ENCODE data around the gene ARHGEF19. TPM values are rescaled to one million over a fixed set of nuclear protein-coding genes. Genes with fewer than 3 reads are reported as not detected.

The ARHGEF19 gene
- total and polyA plus RNA-seq, 3 donors from 2014 or later, result 6.0 to 10.1 (median 8.5) TPM

- Histone ChIP-seq H3K9me3 (no peaks in the 10 kb centered on the region), H3K36me3 (ENCODE audit: low read depth, missing control alignments) (no peaks in the 10 kb centered on the region), H3K4me3 (no peak overlapping the region), H3K27ac (no peak overlapping the region), H3K4me1 (peaks cover 3% of the 10 kb centered on the region), H3K27me3 (no peaks in the 10 kb centered on the region)
- DNase-seq, result no peak
- TF ChIP-seq CTCF (IDR thresholded peaks at IDR 0.05) (no peak), POLR2A (IDR thresholded peaks at IDR 0.05) (no peak)
- WGBS, 2 donors, result 85 to 88% methylated on average over 16 of the region's 16 CpGs
- intact Hi-C loops (cut with DNase I; ENCODE audit: low total_unique reads), result no loop called here
These were observed 53.2 kb downstream of the ARHGEF19 start for GRCh38 chr1:16158993-16159831.

GRCh38 chr1:16158025-16158424, 54.4 kb downstream of the ARHGEF19 start:
- peaks cover 7% of the 10 kb centered on the region for H3K4me1 ChIP-seq
- no peaks in the 10 kb centered on the region for H3K27me3 ChIP-seq
- no peaks in the 10 kb centered on the region for H3K9me3 ChIP-seq
- no peak overlapping the region for H3K27ac ChIP-seq
- no peak for DNase-seq
- intact Hi-C loops (cut with DNase I; ENCODE audit: low total_unique reads), result no loop called here
- no peak overlapping the region for H3K4me3 ChIP-seq
- 92% methylated on average over 5 of the region's 5 CpGs for WGBS, 2 donors
- TF ChIP-seq CTCF (IDR thresholded peaks at IDR 0.05), result no peak
- no peak for TF ChIP-seq POLR2A (IDR thresholded peaks at IDR 0.05)
- H3K36me3 ChIP-seq (ENCODE audit: low read depth, missing control alignments), result no peaks in the 10 kb centered on the region

GRCh38 chr1:16156848-16157495, 55.5 kb downstream of the ARHGEF19 start:
- Histone ChIP-seq H3K9me3 (no peaks in the 10 kb centered on the region), H3K27ac (no peak overlapping the region), H3K4me1 (peaks cover 7% of the 10 kb centered on the region), H3K36me3 (ENCODE audit: low read depth, missing control alignments) (no peaks in the 10 kb centered on the region), H3K27me3 (no peaks in the 10 kb centered on the region), H3K4me3 (no peak overlapping the region)
- TF ChIP-seq POLR2A (IDR thresholded peaks at IDR 0.05), result no peak
- TF ChIP-seq CTCF (IDR thresholded peaks at IDR 0.05), result no peak
- WGBS, 2 donors, result 80 to 89% methylated on average over 10 to 13 of the region's 13 CpGs
- intact Hi-C loops (cut with DNase I; ENCODE audit: low total_unique reads), result no loop called here
- DNase-seq, result no peak

GRCh38 chr1:16155537-16156410, 56.7 kb downstream of the ARHGEF19 start, which contains the start of gene EPHA2:
Gene EPHA2, minus strand, starts transcription at chr1:16156069. Its CDS starts 137 bp downstream, at chr1:16155932.
- intact Hi-C loops (cut with DNase I; ENCODE audit: low total_unique reads), result no loop called here
- H3K4me1 ChIP-seq, result peaks cover 7% of the 10 kb centered on the region

More at GRCh38 chr1:16155537-16156410, 56.7 kb downstream of the ARHGEF19 start, which contains the start of gene EPHA2:
- Histone ChIP-seq H3K27ac (peak within 1 kb of the TSS in 1 of 2 donors; percentile 68), H3K36me3 (ENCODE audit: low read depth, missing control alignments) (no peaks in the 10 kb centered on the region), H3K9me3 (no peaks in the 10 kb centered on the region), H3K27me3 (no peaks in the 10 kb centered on the region), H3K4me3 (peak within 1 kb of the TSS; percentile 63 to 70)
- TF ChIP-seq POLR2A (IDR thresholded peaks at IDR 0.05), result no peak
- no peak for TF ChIP-seq CTCF (IDR thresholded peaks at IDR 0.05)
- WGBS, 2 donors, result 8 to 40% methylated on average over 3 to 61 of the region's 89 CpGs
- peak; percentile 95 for DNase-seq

Data from testis (tissue), 3 donors.